HL-60 (cell line): ENCODE data around the gene ZKSCAN4.

Experiments used
- DNase-seq, 2 experiments: peaks; one replicate each; pipeline ENCODE4 v3.0.0-alpha.2; 2010 to 2020; ENCODE audit warnings: low read depth in 1 of 2, low spot score in 1 of 2
- H3K27ac ChIP-seq: fragments of 250-450 bp; sonication (Bioruptor Pico); replicated peaks from 2 replicates; pipeline ENCODE4 v1.5.1; 2020; ENCODE audit warnings: mild to moderate bottlenecking, moderate library complexity
- H3K27me3 ChIP-seq: fragments of 250-450 bp; sonication (Bioruptor Pico); 2 replicates; pipeline ENCODE4 v1.5.1; 2021; ENCODE audit warnings: mild to moderate bottlenecking, moderate library complexity; ENCODE audit not compliant: insufficient read depth, poor library complexity, severe bottlenecking
- H3K4me3 ChIP-seq: replicated peaks from 2 replicates; pipeline ENCODE4 v1.5.1; 2011; ENCODE audit warnings: mild to moderate bottlenecking, control low read depth, low read length; ENCODE audit not compliant: insufficient read depth
- CTCF ChIP-seq: IDR thresholded peaks from one replicate; pipeline ENCODE4 v1.5.1; 2011; ENCODE audit warnings: low read length, control low read depth, inconsistent platforms; ENCODE audit not compliant: insufficient read depth
- GABPA ChIP-seq: IDR thresholded peaks from 2 replicates; pipeline ENCODE4 v1.6.1; 2012; ENCODE audit warnings: low read depth
- POLR2AphosphoS5 ChIP-seq: IDR thresholded peaks from 2 replicates; pipeline ENCODE4 v1.6.1; 2012; ENCODE audit warnings: low read depth
- REST ChIP-seq: IDR thresholded peaks from 2 replicates; pipeline ENCODE4 v1.6.1; 2012; ENCODE audit warnings: low read depth; ENCODE audit not compliant: insufficient replicate concordance
- SPI1 ChIP-seq: IDR thresholded peaks from 2 replicates; pipeline ENCODE4 v1.6.1; 2012; ENCODE audit warnings: low read depth, mild to moderate bottlenecking, borderline replicate concordance

The ZKSCAN4 gene

GRCh38 chr6:28264834-28265401 lies 12.8 kb upstream of the ZKSCAN4 start:
- Histone ChIP-seq H3K27ac (no peak overlapping the region), H3K27me3 (no peaks in the 10 kb centered on the region), H3K4me3 (no peak overlapping the region)
- no peak for TF ChIP-seq REST
- TF ChIP-seq CTCF, result no peak
- TF ChIP-seq GABPA, result no peak
- TF ChIP-seq POLR2AphosphoS5, result no peak
- no peak for TF ChIP-seq SPI1
- DNase-seq, result no peak

- no peaks in the 10 kb centered on the region for H3K27me3 ChIP-seq
- no peak overlapping the region for H3K4me3 ChIP-seq
- no peak for DNase-seq
- TF ChIP-seq SPI1 (no peak), REST (no peak)
- no peak overlapping the region for H3K27ac ChIP-seq
Measured at GRCh38 chr6:28263922-28264321, 11.9 kb upstream of the ZKSCAN4 start.

GRCh38 chr6:28258877-28259777 lies 7.1 kb upstream of the ZKSCAN4 start, which contains the start of gene NKAPL:
NKAPL (plus strand) TSS chr6:28259297; CDS start chr6:28259372, 75 bp downstream.
- no peaks in the 10 kb centered on the region for H3K27me3 ChIP-seq
- H3K4me3 ChIP-seq, result no peak within 1 kb of the TSS
- TF ChIP-seq CTCF, result no peak
- no peak for TF ChIP-seq REST
- no peak for TF ChIP-seq SPI1
- no peak for TF ChIP-seq POLR2AphosphoS5
- no peak for TF ChIP-seq GABPA
- DNase-seq, result no peak
- no peak within 1 kb of the TSS for H3K27ac ChIP-seq
